ENCODE results near the gene ERCC3.
A peak's percentile ranks its signal among the peaks of the same experiment; 100 is the strongest.
"Not testable (repeated sequence)": the region's sequence is repeated elsewhere in the genome, so short reads cannot be mapped to it uniquely, and the experiment has no call there.

ERCC3 gene

GRCh38 chr2:127278959-127279358 lies 15.0 kb downstream of the ERCC3 start:
- DNase-seq = no peak

DNA sequence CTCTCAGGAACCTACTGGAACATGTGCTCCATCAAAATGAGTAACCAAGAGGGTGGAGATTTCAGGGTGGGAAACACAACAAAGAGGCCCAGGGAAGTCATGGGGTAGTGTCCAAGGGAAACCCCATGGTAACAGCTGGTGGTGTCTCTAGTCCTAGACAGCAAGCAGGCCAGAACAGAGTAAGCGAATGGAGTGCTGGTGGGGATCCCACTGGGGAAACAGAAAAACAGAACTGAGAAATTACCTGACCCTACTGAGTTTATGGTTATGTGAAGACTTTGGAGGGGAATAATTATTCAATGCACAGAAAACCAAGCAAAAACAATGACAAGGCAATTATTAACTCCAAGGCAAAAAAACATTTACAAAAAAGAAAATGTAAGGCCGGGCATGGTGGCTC lies 16.9 kb downstream of the ERCC3 start:
- DNase-seq = no peak

DNA sequence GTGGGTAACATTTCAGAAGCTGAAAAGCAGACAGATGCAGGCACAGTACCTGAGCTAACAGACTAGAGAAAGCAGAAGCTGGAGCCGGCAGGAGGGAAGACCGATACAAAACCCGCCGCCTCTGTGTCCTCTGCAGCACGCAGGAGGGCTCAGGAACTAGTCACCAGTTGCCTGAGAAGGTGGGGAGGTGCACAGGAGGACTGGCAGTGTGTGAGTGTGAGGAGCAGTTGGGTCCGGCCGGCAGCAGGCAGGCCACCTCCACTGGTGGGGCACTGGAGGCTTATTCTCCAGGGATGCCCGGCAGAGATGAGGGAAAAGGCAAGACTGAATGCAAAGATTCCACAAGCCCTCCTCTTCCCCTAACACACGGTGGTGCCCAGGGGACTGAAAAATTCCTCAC lies 18.2 kb downstream of the ERCC3 start:
- DNase-seq = no peak

- no peak for DNase-seq
Measured at GRCh38 chr2:127275356-127275755, 18.6 kb downstream of the ERCC3 start.

DNA sequence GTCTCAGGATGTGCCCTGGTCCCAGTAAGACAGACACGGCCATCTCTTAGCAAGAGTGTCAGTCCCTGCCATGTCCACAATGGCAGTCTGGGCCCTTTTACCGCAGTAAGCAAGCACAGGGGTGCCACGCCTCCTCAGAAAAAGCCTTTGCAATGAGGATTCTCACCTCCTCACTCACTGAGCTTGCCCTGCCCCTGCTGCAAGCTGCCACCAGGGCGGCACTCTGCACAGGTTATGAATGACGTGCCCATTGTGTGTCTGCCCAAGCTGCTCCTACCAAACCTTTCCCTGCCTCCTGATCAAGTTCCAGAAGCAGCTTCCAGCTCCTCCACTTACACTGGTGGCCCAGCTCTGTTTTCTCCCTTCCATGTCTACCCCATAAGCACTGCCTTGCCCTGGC lies 23.3 kb downstream of the ERCC3 start:
- no peak for DNase-seq

DNA sequence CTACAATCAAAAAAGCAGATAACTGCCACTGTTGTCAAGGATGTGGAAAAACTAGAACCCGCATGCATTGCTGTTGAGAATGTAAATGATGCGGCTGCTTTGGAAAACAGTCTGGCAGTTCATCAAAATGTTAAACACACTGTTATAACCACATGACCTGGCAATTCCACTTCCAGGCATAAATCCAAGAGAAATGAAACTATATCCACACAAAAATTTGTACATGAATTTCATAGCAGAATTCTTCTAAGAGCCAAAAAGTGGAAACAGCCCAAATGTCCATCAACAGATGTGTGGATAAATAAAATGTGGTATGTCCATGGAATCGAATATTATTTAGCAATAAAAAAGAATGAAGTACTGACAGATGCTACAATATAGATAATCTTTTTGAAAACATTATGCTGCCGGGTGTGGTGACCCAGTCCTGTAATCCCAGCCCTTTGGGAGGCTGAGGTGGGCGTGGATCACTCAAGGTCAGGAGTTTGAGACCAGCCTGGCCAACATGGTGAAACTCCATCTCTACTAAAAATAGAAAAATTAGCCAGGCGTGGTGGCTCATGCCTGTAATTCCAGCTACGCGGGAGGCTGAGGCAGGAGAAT lies 32.0 kb downstream of the ERCC3 start:
- DNase-seq = no peak

GRCh38 chr2:127259355-127259754 lies 34.6 kb downstream of the ERCC3 start:
- DNase-seq = no peak

DNA sequence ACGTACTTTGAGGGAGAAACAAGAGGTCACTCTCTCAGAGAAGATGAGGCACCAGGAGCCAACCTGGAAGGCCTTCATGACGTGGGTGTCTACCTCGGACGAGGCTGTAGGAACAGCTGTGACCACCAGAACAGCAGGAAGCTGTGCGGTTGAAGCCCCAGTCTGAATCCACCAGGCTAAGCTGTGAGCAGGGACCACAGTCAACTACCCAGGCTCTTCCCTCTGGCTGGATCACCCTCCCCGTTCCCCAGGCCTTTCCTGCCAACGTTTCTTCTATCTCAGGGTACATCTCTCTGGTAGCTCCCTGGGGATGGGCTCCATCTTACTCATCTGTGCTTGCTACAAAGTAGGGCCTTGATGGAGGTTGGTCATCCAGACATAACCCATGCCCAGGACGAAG lies 37.1 kb downstream of the ERCC3 start:
- no peak for DNase-seq

- DNase-seq = no peak
Measured at GRCh38 chr2:127256381-127256780, 37.6 kb downstream of the ERCC3 start.

DNA sequence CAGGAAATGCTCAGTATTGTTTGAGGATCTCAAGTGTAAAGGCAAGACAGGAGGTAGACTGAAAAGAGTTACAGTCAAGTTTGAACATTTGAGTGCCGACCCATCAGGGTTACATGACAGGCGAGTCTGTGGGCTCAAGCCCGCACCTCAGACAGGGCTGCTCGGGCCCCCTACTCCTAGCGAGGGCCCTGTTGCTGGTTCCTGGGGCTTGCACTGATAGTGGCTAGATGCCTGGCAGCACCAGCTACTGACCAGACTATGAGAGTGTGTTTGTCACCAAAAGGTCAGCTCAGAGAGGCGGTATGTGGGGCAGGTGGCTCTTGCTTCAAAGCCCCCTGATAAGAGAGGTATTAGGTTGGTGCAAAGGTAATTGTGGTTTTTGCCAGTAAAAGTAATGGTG lies 38.2 kb downstream of the ERCC3 start:
- no peak for DNase-seq

GRCh38 chr2:127255146-127255545 lies 38.8 kb downstream of the ERCC3 start:
- DNase-seq = no peak

GRCh38 chr2:127254386-127254981 lies 39.5 kb downstream of the ERCC3 start:
- DNase-seq = no peak

DNA sequence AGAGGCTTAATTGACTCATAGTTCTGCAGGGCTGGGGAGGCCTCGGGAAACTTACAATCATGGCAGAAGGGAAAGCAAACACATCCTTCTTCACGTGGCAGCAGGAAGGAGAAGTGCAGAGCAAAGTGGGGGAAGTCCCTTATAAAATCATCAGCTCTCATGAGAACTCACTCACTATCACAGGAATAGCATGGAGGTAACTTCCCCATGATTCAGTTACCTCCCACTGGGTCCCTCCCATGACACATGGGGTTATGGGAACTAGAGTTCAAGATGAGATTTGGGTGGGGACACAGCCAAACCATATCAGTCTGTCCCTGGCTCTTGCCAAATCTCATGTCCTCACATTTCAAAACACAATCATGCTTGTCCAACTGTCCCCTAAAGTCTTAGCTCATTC lies 52.8 kb downstream of the ERCC3 start:
- DNase-seq = not testable (repeated sequence)

DNA sequence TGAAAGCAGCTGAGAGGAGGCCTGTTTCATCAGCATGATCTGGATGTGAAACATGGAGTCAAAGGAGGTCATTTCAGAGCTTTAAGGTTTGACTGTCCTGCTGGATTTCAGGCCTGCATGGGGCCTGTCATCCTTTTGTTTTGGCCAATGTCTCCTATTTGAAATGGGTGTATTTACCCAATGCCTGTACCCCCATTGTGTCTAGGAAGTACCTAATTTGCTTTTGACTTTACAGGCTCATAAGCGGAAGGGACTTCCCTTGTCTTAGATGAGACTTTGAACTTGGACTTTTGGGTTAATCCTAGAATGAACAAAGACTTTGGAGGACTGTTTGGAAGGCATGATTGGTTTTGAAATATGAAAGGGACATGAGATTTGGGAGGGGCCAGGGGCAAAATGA lies 54.5 kb downstream of the ERCC3 start:
- DNase-seq = no peak

DNA sequence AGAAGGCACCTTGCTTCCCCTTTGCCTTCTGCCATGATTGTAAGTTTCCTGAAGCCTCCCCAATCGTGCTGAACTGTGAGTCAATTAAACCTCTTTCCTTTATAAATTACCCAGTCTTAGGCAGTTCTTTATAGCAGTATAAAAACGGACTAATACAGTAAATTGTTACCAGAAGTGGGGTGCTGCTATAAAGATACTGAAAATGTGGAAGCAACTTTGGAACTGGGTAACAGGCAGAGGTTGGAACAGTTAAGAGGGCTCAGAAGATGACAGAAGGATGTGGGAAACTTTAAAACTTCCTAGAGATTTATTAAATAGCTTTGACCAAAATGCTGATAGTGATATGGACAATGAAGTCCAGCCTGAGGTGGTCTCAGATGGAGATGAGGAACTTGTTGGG lies 56.2 kb downstream of the ERCC3 start:
- DNase-seq = not testable (repeated sequence)

- no peak for DNase-seq
Measured at GRCh38 chr2:127235082-127235702, 58.8 kb downstream of the ERCC3 start.

DNA sequence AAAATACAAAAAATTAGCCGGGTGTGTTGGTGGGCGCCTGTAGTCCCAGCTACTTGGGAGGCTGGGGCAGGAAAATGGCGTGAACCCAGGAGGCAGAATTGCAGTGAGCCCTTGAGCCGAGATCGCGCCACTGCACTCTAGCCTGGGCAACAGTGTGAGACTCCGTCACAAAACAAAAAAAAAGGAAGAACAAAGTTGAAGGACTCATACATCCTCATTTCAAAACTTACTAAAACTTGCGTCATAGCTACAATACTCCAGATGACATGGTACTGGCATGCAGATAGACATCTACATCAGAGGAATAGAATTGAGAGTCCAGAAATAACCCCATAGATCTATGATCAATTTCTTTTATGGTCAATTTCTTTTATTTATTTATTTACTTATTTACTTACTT lies 60.2 kb downstream of the ERCC3 start:
- no peak for DNase-seq

GRCh38 chr2:127231130-127231865 lies 62.6 kb downstream of the ERCC3 start:
- no peak for DNase-seq

GRCh38 chr2:127229555-127229954 lies 64.4 kb downstream of the ERCC3 start:
- no peak for DNase-seq

- no peak for DNase-seq
Measured at GRCh38 chr2:127228102-127228501, 65.8 kb downstream of the ERCC3 start.

GRCh38 chr2:127227264-127227660 lies 66.7 kb downstream of the ERCC3 start:
- not testable (repeated sequence) for DNase-seq

GRCh38 chr2:127226520-127227263 lies 67.3 kb downstream of the ERCC3 start:
- DNase-seq = peak in 2 of 5 experiments; percentile 15 to 80

DNA sequence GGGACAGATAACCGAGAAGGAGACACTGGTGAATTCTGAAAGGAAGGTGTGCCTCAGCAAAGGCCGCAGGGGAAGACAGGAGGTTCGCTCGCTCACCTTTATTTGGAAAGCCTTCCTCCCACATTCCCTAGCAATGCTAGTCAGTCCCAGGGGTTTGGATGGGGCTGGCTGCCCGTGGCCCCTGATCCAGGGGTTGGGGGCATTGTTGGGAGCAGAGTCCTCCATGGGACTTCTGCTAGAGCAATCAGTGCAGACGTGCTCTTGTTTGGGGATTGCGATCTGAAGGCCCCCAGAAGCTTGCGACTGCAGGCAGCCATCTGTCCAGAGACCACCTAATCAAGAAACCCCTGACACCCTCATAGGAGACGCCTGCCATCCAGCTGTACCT lies 67.8 kb downstream of the ERCC3 start:
- DNase-seq = no peak

All from T-helper 2 cell (primary cell).